Lower leg skin (tissue), 3 donors: ENCODE data around the gene OSTF1.

Source experiments
- CTCF ChIP-seq, 3 donors: fragments of 450-650 bp; IDR thresholded peaks; one replicate each; pipeline ENCODE4 v1.5.1; 2016; ENCODE audit warnings: antibody characterized with exemption in 3 of 3, mild to moderate bottlenecking in 3 of 3, moderate library complexity in 2 of 3
- POLR2A ChIP-seq, 2 donors: fragments of 450-650 bp; IDR thresholded peaks; one replicate each; pipeline ENCODE4 v1.6.1; 2016 to 2017; ENCODE audit warnings: antibody characterized with exemption in 2 of 2, mild to moderate bottlenecking in 1 of 2, moderate library complexity in 1 of 2

GRCh38 chr9:75146229-75146628 is 57.9 kb downstream of the OSTF1 start:
- TF ChIP-seq CTCF (IDR thresholded peaks at IDR 0.05): no peak
- no peak for TF ChIP-seq POLR2A (IDR thresholded peaks at IDR 0.05)
